Caki2 (cell line): ENCODE measurements around the gene PAEP. TPM values are rescaled to one million over a fixed set of nuclear protein-coding genes. Genes with fewer than 3 reads are reported as not detected.
A peak's percentile ranks its signal among the peaks of the same experiment; 100 is the strongest.

Experiments
- DNase-seq: peaks from one replicate; pipeline ENCODE4 v3.0.0-alpha.2; 2015; ENCODE audit warnings: low read depth
- in situ Hi-C: cut with HindIII; loops from 2 replicates; pipeline ENCODE4 v1.10.0; 2016; ENCODE audit warnings: low sequenced_read_pairs, low pct_unique_long_range_greater_than_20kb, mixed read lengths
- total RNA-seq: library from RNA; depleted of rRNA; stranded (reverse); fragments of >200 nt; shearing (Covaris generic); gene quantifications from 2 replicates; pipeline ENCODE4 v1.2.3, GENCODE V29; 2014; ENCODE audit warnings: low replicate concordance

Gene PAEP
- total RNA-seq, 1 experiment from 2014 or later, result not detected

DNA sequence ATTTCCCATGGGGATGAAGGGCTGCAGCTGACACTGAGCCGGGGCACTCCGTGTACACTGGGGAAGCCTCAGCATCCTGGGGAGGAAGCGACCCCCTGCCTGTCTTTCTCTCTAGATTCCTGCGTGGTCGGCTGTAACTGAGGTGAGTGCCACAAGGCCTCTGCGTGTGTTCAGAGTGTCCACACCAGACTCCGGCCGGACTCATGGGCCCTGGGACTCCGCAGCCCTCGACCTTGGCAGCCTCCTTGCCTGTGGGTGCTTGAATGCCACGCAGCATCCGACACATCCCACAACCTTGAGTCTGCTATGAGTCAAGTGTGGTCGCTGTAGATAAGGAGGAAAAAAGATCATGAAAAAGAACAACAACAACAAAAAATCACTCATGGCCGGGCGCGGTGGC is 23.4 kb downstream of the PAEP start:
- DNase-seq, result no peak
- in situ Hi-C loops, result no loop called here

- in situ Hi-C loops, result no loop called here
- no peak for DNase-seq
Observed at GRCh38 chr9:135586601-135587109, 25.1 kb downstream of the PAEP start.

DNA sequence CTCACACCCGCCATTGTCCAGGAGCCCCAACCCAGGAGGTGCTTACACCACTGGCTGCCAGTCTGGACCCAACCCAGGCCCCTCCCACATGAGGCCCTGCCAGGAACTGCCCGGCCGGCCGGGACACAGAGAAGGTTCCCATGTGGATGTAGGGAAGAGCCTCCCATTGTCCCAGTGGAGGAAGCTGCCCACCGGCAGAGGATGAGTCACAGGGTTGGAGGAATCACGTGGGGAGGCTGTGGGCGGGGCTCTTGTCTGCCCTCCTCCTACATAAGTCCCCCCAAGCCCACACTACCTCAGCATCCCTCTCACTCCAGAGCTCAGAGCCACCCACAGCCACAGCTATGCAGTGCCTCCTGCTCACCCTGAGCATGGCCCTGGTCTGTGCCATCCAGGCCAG is 26.1 kb downstream of the PAEP start:
- in situ Hi-C loops, result no loop called here
- DNase-seq, result no peak

GRCh38 chr9:135588371-135588770 is 26.8 kb downstream of the PAEP start:
- in situ Hi-C loops, result no loop called here
- DNase-seq, result no peak

DNA sequence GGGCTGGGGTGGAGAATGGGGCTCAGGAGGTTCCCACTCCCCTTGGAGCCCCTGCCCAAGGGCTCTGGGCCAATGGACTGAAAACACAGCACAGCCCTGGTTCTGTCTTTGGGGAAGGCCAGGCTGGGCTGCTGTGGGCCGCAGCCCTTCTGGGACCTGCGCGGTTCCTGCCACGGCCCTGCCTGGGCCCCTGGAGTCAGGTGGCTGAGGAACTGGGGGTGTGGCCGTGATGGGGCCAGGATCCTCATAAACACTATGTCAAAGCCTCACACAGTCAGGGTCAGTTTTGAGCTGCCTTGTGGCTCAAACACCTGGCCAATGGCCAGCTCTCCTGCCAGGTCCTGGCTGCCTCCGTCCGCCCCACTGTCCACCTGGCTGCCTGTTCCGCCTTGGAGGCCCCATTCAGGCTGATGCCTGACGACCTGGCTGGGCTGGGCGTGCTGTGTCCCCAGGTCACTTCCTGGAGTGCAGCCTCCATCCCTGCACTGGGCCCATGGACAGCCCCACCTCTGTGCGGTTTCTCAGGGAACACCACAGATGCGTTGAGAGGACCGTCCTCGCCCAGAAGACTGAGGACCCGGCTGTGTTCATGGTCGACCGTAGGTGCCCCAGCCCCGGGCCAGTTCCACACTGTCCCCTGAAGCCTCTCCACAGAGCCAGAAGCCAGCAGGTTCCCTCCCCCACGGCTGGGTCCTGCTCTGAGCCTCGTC is 27.5 kb downstream of the PAEP start:
- no peak for DNase-seq
- in situ Hi-C loops, result no loop called here

DNA sequence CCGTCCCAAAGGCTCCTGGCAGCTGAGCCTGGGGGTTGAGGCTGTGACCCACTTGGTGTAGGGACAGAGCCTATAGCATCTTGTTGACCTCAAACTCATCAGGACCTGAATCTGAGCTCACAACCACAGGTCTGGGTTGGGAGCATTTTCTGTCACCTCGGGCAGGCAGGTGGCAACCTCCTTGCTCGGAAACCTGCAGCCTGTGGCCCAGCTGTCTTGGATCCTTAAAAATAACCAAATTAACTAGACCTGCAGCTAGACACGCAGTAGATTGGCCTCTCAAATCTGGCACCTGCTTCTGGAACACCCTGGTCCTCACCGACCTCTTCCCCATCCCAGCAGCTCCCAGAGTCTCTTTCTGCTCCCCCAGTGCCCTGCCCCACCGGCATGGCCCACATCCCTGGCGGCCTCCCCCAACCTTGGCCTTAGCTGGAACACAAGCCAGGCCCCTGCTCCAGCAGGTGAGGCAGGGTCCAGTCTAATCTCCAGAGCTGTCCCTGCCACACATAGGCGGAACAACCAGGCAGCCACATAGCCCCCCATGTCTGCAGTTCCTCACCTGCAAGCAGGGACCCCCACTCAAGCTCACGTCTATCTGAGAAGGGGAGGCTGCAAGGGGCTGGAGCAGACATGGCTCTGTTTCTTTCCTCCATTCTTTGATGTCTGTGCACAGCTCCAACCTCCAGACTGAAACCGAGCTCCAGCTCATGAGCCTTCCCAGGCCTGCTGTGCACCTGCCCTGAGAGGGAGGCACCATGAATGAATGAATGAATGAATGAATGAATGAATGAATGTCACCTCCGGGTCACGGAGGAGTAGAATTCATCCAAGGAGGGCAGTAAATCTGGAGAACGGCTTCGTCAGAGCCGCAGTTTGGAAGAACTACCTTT is 28.3 kb downstream of the PAEP start:
- in situ Hi-C loops, result no loop called here

GRCh38 chr9:135590486-135591079 is 29.0 kb downstream of the PAEP start:
- DNase-seq, result no peak
- in situ Hi-C loops, result no loop called here

More for the DNA sequence above, 28.3 kb downstream of the PAEP start:
- DNase-seq, result no peak

DNA sequence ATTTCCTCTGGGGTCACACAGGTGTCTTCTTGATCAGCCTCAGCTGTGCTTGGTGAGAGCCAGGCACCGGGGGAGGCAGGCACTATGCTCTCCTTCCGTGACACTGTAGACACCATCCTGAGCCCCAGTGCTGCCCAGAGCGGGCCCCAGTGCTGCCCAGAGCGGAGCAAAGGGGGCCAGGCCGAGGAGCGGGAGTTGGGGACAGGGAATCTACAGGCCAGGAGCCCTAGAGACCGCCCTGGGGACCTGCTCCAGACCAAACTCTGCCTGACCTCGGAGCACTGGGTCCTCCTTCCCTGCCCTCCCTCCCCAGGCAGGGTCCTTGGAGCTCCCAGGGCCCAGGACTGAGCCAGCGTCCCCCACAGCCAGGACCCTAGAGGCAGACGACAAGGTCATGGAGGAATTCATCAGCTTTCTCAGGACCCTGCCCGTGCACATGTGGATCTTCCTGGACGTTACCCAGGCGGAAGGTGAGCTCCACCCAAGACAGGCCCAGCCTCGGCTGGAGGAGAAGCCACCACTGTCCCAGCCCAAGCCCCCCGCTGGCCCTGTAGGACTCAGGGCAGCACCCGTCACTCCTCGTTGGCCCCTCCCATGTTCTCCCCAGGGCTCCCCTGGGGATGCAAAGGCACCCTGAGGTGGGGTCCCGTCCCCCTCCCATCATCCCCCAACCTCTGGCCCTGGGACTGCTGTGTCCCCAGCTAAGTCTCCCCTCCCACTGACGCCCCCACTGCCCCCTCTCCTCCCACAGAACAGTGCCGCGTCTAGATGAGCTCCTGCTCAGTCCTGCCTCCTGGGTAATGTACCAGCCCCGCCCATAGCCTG is 30.2 kb downstream of the PAEP start:
- no peak for DNase-seq
- in situ Hi-C loops, result no loop called here

- no peak for DNase-seq
- in situ Hi-C loops, result no loop called here
Observed at GRCh38 chr9:135592331-135592590, 30.7 kb downstream of the PAEP start.

GRCh38 chr9:135592625-135593024 is 31.1 kb downstream of the PAEP start:
- in situ Hi-C loops, result no loop called here
- no peak for DNase-seq

DNA sequence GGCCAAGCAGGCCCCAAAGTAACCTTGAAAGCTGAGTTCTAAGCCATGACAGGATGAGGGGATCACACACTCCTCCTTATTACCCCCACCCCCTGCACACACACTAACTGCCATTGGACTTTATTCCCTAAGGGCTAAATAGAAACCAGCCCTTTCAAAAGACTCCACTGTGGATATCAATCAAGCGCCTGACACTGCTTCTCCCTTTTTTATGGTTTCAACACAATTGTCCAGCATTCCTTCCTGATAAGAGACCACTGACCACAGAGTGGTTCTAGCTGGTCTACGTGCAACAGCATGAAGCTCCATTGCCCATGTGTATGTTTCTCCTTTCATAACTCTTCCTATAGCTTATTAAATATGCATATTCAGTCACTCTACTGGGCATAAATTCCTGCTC is 34.7 kb downstream of the PAEP start:
- in situ Hi-C loops, result no loop called here
- DNase-seq, result no peak

GRCh38 chr9:135600296-135600817 is 38.8 kb downstream of the PAEP start:
- in situ Hi-C loops, result no loop called here

GRCh38 chr9:135601988-135602387 is 40.4 kb downstream of the PAEP start:
- no peak for DNase-seq
- in situ Hi-C loops, result no loop called here

More at GRCh38 chr9:135600296-135600817, 38.8 kb downstream of the PAEP start:
- DNase-seq, result no peak

- peak; percentile 6 for DNase-seq
Observed at GRCh38 chr9:135602789-135603481, 41.4 kb downstream of the PAEP start.

DNA sequence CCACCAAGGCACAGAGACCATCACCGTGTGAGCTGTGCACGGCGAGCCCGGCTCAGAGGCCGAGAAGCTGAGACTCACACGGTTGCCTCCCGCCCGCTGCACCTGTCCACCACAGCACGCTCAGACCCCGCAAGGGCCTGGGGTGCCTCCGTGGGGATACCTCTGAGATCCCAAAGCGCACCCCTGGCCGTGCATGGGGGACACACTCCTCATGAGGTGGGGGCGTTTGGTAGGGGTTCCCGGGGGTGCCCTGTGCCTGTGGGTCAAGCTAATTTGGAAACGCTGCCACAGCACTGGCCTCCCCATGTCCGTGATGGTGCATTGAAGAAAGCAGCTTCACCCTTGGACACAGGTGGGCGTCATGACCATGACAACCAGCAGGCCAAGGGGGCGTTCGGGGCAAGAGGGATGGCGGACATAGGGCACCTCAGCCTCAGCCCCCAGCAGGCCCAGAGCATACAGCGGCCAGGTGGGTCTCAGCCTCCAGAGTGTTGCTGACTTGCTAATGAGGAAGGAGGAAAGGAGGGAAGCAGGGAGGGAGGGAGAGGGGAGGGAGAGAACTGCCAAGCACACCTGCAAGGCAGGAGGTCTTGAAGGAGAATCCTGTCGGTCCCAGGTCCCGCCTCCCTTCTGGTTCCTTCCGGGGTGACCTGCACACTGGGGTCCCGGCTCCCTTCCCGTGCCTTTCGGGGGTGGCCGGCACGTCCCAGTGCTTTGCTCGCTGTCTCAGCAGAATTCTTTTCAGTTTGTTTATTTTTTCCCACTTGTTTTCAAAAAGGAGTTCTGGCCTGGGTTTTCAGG is 43.1 kb downstream of the PAEP start:
- in situ Hi-C loops, result no loop called here
- DNase-seq, result no peak

More at GRCh38 chr9:135602789-135603481, 41.4 kb downstream of the PAEP start:
- in situ Hi-C loops, result no loop called here

DNA sequence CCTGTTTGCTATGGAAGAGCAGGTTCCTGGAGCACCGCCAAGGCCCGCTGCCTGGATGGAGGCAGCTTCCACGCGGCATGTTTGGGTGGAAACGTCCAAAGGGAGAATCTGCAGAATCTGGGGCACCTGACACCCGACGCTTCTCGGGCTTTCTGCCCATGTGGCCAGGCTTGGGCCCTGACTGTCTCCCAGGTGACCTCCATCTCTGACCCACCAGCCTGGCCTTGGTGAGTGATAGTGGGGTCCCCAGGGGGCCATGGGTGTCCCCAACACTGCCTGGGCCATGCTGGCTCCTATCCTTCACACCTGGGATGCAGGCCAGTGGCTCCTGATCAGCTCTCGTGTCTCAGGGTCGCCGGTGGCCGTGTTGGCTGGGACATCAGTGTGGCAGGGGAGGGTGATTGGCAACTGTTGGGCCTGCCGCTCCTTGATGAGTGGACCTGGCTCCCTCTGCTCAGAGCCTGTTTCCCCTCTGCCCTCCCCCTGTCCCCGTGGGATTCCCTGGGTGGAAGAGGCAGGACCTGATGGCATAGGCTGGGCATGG is 43.8 kb downstream of the PAEP start:
- DNase-seq, result no peak
- in situ Hi-C loops, result no loop called here

- in situ Hi-C loops, result no loop called here
- DNase-seq, result no peak
Observed at GRCh38 chr9:135606885-135607259, 45.3 kb downstream of the PAEP start.
